IPS-NIHi7 (cell line): ENCODE data around the gene CDC20.
"Not testable (repeated sequence)": the region's sequence is repeated elsewhere in the genome, so short reads cannot be mapped to it uniquely, and the experiment has no call there.

ENCODE experiments used
- DNase-seq: peaks from one replicate; pipeline ENCODE4 v3.0.0; 2012; ENCODE audit warnings: mixed read lengths; ENCODE audit errors: extremely low spot score

Gene CDC20

DNA sequence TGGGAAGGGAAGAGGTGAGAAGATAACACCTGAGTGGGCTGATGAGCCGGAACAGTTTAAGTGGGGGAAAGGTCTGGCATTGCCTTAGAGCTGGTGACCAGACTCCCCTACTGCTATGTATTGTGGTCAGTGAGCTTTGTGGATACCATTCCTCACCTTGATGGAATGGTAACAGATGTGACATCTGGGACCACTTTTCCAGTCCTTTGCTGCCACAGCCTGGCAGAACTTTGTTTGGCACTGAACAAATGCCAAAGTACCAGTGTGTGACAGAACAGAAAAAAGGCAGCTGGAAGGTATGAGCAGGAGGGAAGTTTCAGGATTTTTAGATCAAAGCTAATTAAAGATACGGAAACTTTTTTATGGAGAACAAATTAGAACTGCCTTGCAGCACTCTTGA is 24.7 kb downstream of the CDC20 start:
- DNase-seq: no peak

DNA sequence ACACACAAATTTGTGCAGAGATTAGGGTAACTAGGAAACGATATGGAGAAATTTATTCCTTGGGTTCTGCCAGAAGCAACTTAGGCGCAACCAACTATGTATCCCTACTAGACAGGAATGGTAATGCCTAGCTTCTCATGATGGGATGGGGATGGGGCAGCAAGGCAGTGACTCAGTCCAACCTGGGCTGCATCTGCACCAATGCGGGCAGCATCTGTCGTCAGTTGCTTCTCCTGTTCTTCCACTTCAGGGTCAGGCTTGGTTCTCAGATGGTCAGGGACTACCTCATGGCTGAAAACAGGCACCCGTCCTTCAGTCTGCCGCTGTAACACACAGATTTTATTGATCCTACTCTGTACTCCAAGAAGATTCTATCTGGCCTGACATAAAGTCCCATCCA is 27.9 kb downstream of the CDC20 start:
- DNase-seq: no peak

DNA sequence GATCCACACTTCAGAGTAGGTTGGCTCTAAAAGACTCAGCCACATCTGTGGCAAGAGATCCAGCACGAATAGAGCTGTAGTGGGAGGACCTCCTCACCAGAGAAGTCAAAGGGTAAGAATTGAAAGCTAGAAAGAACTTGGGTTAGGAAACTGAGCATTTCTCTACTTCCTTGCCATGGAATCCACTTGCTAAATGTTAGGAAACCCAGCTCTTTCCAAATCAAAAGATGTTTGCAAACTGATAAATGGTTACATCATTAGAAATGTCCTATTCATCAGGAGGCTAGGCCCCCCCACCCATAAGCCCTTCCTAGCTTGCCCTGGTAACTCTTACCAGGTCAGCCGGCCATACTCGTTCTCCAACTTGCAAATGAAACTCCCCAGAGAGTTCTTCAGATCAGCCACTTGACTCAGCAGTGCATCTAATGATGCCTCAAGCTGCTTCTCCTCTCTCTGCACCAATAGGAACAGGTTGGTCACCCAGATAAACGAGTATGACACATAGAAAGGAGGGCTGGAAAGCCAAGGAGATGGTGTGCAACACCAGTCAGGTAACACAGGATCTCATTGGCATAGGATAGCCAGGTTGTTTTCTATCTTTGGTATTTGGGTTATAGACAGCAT is 29.3 kb downstream of the CDC20 start:
- no peak for DNase-seq

DNA sequence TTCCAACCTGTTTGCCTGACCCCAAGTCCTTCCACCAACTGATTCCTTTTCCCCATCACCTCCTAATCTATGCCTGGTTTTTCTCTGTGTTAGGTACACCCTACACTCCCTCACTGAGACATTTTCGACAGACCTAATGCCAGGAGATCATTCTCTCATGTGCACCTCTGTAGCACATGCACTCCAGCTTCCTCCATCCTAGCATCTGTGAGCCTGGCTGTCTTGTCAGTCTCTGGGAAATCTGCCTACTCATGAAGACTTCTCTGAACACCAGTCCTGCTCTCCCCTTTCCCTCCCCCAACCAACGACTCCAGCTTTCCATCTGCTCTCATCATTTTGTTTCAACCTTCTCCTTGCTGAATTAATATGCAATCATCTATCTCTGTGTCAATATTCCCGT is 29.8 kb downstream of the CDC20 start:
- DNase-seq: no peak

DNA sequence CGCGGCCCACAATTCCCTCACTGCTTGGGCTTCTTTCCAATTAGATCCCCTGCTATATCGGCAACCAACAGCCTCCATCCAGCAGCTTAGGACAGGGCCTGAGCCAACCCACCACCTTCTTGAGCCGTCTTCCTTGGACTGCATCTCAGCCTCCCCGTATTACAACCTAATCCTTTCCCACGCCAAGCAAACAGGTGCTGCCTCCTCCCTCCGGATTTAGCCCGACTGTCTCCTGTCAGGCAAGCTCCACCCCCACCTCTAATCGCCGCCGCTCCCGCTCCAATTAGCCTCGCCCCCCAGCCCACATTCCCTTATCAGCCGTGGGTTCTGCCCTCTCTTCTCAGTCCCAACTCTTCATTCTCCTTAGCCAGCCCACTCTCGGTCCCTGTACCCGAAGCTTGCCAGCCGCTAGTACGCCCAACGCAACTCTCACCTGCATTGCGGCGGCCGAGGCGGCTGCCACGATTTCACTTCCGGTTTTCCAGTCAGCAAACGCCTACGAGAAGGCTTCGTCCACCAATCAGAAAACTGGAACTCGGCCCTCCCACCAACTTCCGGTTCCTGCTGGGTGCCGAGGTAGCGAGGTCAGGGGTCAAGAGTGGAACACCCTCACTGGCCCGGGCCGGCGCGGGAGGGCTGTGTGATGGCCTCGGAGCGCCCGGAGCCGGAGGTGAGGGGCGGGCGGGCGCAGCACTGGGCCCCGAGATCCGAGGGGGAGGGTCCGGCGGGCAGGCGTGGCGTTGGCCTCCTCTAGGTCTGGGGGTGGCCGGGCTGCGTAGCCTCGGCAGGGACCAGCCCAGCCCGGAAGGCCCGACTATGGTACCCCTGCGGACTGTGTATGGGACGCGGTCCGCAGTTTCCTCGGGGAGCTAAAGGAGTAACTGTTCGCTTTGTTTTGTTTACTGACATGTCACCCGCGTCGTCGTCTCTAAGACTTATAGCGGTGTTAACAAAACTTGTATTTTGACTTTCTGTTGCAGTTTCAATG is 30.8 kb downstream of the CDC20 start, which contains the start of the genes MED8 and SZT2:
MED8 (minus strand) TSS at position 475 of the 988 bp plus-strand sequence; CDS start at position 439, 36 bp downstream.
SZT2 (plus strand) TSS at position 574 of the 988 bp plus-strand sequence; CDS start at position 644, 70 bp downstream.
- DNase-seq: peak; percentile 98

- no peak for DNase-seq
Measured at GRCh38 chr1:43392702-43393101, 33.9 kb downstream of the CDC20 start.

DNA sequence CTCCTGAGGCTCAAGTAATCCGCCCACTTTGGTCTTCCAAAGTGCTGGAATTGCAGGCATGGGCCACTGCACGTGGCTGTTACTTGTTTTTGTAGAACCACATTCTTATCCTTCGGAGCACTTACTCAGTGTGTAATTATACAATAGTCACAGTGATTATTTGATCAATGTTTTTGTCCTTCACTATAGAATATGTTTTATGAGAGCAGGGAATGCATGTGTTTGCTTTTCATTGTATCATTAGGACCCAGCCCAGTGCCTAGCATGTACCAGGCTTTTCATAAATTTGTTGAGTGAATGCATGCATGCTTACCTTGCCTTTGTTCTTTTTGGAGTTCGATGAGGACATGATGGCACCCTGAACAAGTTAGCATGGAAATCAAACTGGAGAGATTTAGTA is 36.7 kb downstream of the CDC20 start:
- no peak for DNase-seq

- no peak for DNase-seq
Measured at GRCh38 chr1:43396059-43396458, 37.3 kb downstream of the CDC20 start.

DNA sequence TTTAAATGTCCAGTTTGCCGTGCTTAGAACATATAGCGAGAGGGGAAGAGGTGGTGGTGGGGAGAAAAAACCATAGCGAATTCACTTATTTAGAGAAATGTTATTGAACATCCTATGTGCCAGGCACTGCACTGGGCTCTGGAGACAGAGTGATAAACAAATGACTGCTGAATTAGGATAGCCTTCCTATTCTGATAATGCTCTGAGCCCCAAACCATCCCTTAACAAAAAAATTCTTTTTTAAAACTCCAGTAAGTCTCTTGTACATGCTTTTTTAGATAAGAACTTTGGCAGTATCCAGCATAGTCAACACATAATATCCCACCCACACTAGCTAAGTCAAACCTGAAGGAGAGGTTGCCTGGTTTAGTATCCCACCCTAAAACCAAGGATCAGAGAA is 39.4 kb downstream of the CDC20 start:
- DNase-seq: no peak

DNA sequence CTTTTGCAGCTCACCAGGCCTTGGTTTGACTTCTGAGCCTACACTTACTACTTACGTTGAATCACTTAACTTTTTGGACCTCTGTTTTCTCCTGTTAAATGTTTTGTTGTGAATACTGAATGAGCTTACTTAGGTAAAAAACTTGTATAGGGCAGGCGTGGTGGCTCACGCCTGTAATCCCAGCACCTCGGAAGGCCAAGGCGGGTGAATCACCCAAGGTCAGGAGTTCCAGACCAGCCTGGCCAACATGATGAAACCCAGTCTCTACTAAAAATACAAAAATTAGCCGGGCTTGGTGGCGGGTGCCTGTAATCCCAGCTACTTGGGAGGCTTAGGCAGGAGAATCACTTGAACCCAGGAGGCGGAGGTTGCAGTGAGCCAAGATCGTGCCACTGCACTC is 41.7 kb downstream of the CDC20 start:
- not testable (repeated sequence) for DNase-seq

- no peak for DNase-seq
Measured at GRCh38 chr1:43402089-43402865, 43.5 kb downstream of the CDC20 start.

GRCh38 chr1:43404353-43404752 is 45.6 kb downstream of the CDC20 start:
- DNase-seq: no peak

DNA sequence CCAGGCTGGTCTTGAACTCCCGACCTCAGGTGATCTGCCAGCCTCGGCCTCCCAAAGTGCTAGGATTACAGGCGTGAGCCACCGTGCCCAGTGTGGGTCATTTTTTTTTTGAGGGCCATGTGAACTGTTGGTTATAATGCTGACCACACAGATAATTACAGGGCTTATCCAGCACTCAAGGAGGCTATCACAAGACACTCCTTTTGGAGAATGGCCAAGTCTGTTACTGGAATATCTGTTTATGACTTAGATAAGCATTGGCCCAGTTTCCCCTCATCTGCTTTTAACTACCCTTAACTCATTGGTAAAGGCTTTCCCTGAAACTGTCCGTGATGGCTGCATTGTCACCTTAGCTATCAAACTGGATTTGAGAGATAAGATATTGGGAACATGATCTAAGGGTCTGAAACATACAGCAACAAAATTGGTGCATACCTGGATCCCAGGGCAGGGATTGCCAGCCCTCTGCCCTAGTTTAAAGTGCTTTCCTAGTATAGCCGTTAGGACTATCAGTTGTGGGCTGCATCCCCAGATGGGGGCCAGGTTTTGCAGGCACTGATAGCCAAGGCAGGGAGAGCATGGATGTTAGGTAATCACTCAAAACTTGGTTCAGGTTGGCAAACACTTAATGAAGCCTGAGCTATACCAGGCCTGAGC is 46.6 kb downstream of the CDC20 start:
- no peak for DNase-seq

GRCh38 chr1:43405876-43406234 is 47.1 kb downstream of the CDC20 start:
- no peak for DNase-seq

- DNase-seq: no peak
Measured at GRCh38 chr1:43410571-43410970, 51.8 kb downstream of the CDC20 start.
